K562 (cell line): ENCODE results near the gene RAI14. TPM values are rescaled to one million over a fixed set of nuclear protein-coding genes. Genes with fewer than 3 reads are reported as not detected.

Experiments
- ARNT ChIP-seq, 2 experiments: fragments of 450-650 bp; IDR thresholded peaks; 2 replicates each; pipeline ENCODE4 v1.6.1; 2016; ENCODE audit warnings: mild to moderate bottlenecking in 1 of 2
- DIDO1 ChIP-seq: fragments of 450-650 bp; IDR thresholded peaks from 2 replicates; pipeline ENCODE4 v1.6.1; 2016; ENCODE audit warnings: low read depth, missing biosample characterization, missing genetic modification characterization
- EGR1 ChIP-seq: fragments of 450-650 bp; conservative IDR thresholded peaks from 2 replicates; pipeline ENCODE4 v1.6.1; 2017; ENCODE audit warnings: mild to moderate bottlenecking
- EP300 ChIP-seq: IDR thresholded peaks from 2 replicates; pipeline ENCODE4 v1.6.1; 2012; ENCODE audit warnings: low read length, improper control_type of control experiment
- FOS ChIP-seq: IDR thresholded peaks from 3 replicates; pipeline ENCODE4 v1.6.1; 2011; ENCODE audit not compliant: insufficient read length; ENCODE audit errors: extremely low read depth
- FOSL1 ChIP-seq: fragments of 200-800 bp; sonication (Bioruptor generic); conservative IDR thresholded peaks from 2 replicates; pipeline ENCODE4 v1.6.1; 2016; ENCODE audit warnings: missing genetic modification characterization, missing compliant biosample characterization
- HNRNPUL1 ChIP-seq: fragments of 200-400 bp; formaldehyde crosslinking; IDR thresholded peaks from 2 replicates; pipeline ENCODE4 v1.6.1; 2017; ENCODE audit warnings: low read length
- KLF10 ChIP-seq: fragments of 250-450 bp; sonication (Bioruptor Pico); IDR thresholded peaks from 2 replicates; pipeline ENCODE4 v1.6.1; 2021; ENCODE audit warnings: matching md5 sums
- MAFK ChIP-seq: IDR thresholded peaks from 2 replicates; pipeline ENCODE4 v1.6.1; 2011; ENCODE audit warnings: low read length, improper control_type of control experiment
- MBD2 ChIP-seq: sonication (generic); IDR thresholded peaks from 2 replicates; pipeline ENCODE4 v1.6.1; 2016; ENCODE audit warnings: low read depth, borderline replicate concordance
- MTA3 ChIP-seq: fragments of 450-650 bp; formaldehyde crosslinking; IDR thresholded peaks from 2 replicates; pipeline ENCODE4 v1.6.1; 2017; ENCODE audit warnings: mild to moderate bottlenecking, borderline replicate concordance
- NFIX ChIP-seq: fragments of 250-450 bp; sonication (Bioruptor Pico); IDR thresholded peaks from 2 replicates; pipeline ENCODE4 v1.4.0; 2020; ENCODE audit warnings: low read depth, mild to moderate bottlenecking, moderate library complexity
- NR2C2 ChIP-seq, 2 experiments: fragments of 200-800 bp in 1 of 2; sonication (Bioruptor generic) in 1 of 2; sonication (generic) in 1 of 2; formaldehyde crosslinking in 1 of 2; IDR thresholded peaks; 2 replicates each; pipeline versions ENCODE4 v1.6.1 to v1.8.0; 2016 to 2022; ENCODE audit warnings: mild to moderate bottlenecking in 1 of 2, missing compliant biosample characterization in 1 of 2, missing genetic modification characterization in 1 of 2, missing genetic modification reagents in 1 of 2
- NR3C1 ChIP-seq: sonication (generic); formaldehyde crosslinking; IDR thresholded peaks from 2 replicates; pipeline ENCODE4 v1.8.1; 2022; ENCODE audit warnings: missing genetic modification reagents
- NR4A1 ChIP-seq, 2 experiments: fragments of 250-450 bp in 1 of 2; fragments of 450-650 bp in 1 of 2; sonication (Bioruptor Pico) in 1 of 2; IDR thresholded peaks; 2 replicates each; pipeline versions ENCODE4 v1.4.0 to v1.6.1; 2016 to 2020; ENCODE audit warnings: mild to moderate bottlenecking in 2 of 2, missing compliant biosample characterization in 1 of 2, missing genetic modification characterization in 1 of 2, moderate library complexity in 1 of 2
- NUFIP1 ChIP-seq: fragments of 450-650 bp; IDR thresholded peaks from 2 replicates; pipeline ENCODE4 v1.6.1; 2018; ENCODE audit not compliant: partially characterized antibody
- POLR2B ChIP-seq: fragments of 450-650 bp; IDR thresholded peaks from 2 replicates; pipeline ENCODE4 v1.6.1; 2018; ENCODE audit warnings: low read depth; ENCODE audit not compliant: partially characterized antibody
- PURB ChIP-seq: sonication (generic); formaldehyde crosslinking; IDR thresholded peaks from 2 replicates; pipeline ENCODE4 v1.9.0; 2021; ENCODE audit warnings: low read depth, mild to moderate bottlenecking, missing genetic modification reagents
- SMAD2 ChIP-seq: fragments of 150-350 bp; IDR thresholded peaks from 2 replicates; pipeline ENCODE4 v1.6.1; 2014; ENCODE audit warnings: low read depth, mild to moderate bottlenecking, low read length
- SMAD4 ChIP-seq: fragments of 250-450 bp; sonication (Bioruptor Pico); conservative IDR thresholded peaks from 2 replicates; pipeline ENCODE4 v1.8.0; 2021; ENCODE audit warnings: inconsistent platforms, mild to moderate bottlenecking, moderate library complexity
- SRSF3 ChIP-seq: fragments of 200-400 bp; formaldehyde crosslinking; IDR thresholded peaks from 2 replicates; pipeline ENCODE4 v1.6.1; 2016; ENCODE audit warnings: mild to moderate bottlenecking, low read length, moderate library complexity; ENCODE audit not compliant: insufficient read depth
- THRAP3 ChIP-seq: fragments of 450-650 bp; IDR thresholded peaks from 2 replicates; pipeline ENCODE4 v1.6.1; 2016; ENCODE audit warnings: mild to moderate bottlenecking, inconsistent platforms, borderline replicate concordance
- TRIM24 ChIP-seq, 2 experiments: fragments of 450-650 bp; IDR thresholded peaks; 2 replicates each; pipeline ENCODE4 v1.6.1; 2016
- ZFP30 ChIP-seq: fragments of 250-450 bp; sonication (Bioruptor Pico); IDR thresholded peaks from 2 replicates; pipeline ENCODE4 v1.8.0; 2022; ENCODE audit warnings: moderate library complexity, mild to moderate bottlenecking, inconsistent platforms, borderline replicate concordance
- ZFX ChIP-seq: sonication (generic); formaldehyde crosslinking; IDR thresholded peaks from 2 replicates; pipeline ENCODE4 v1.8.0; 2022; ENCODE audit warnings: mild to moderate bottlenecking, missing genetic modification reagents, moderate library complexity
- polyA plus RNA-seq, 8 experiments: library from polyadenylated mRNA; depleted of rRNA in 4 of 8; stranded (reverse) in 5 of 8; unstranded in 3 of 8; fragments of >200 nt; fragmentation: Nextera tagmentation in 2 of 8; fragmentation: Illumina TruSeq in 1 of 8; extraction: Ambion mirVana in 2 of 8; extraction: Trizol in 1 of 8; gene quantifications; 2 replicates each; pipeline versions ENCODE4 v1.2.1 to v1.2.3, GENCODE V29; 2011 to 2014; ENCODE audit warnings: inconsistent platforms in 1 of 8, missing spikeins in 1 of 8
- total RNA-seq, 7 experiments: library from RNA; depleted of rRNA in 6 of 7; stranded (reverse); fragments of >200 nt in 6 of 7; fragmentation: Illumina TruSeq in 2 of 7; extraction: Trizol in 2 of 7; gene quantifications; 2 replicates each; pipeline versions ENCODE4 v1.2.1 to v1.2.3, GENCODE V29; 2011 to 2021; ENCODE audit warnings: low replicate concordance in 1 of 7
- TF ChIP-seq, protein P1 (sequence below): fragments of 450-650 bp; IDR thresholded peaks from 2 replicates; pipeline ENCODE4 v1.6.1; 2018; ENCODE audit warnings: mild to moderate bottlenecking, low read depth; ENCODE audit not compliant: partially characterized antibody
- TF ChIP-seq, protein P2 (sequence below): fragments of 250-450 bp; sonication (Bioruptor Pico); IDR thresholded peaks from 2 replicates; pipeline ENCODE4 v1.5.0; 2020; ENCODE audit warnings: mild to moderate bottlenecking, borderline replicate concordance

The RAI14 gene
- total and polyA plus RNA-seq, 9 of the 15 experiments (the other 6 are each of a cell fraction or from before 2014, with no cell fraction given) = 11.3 to 82.5 (median 34.8) TPM

DNA sequence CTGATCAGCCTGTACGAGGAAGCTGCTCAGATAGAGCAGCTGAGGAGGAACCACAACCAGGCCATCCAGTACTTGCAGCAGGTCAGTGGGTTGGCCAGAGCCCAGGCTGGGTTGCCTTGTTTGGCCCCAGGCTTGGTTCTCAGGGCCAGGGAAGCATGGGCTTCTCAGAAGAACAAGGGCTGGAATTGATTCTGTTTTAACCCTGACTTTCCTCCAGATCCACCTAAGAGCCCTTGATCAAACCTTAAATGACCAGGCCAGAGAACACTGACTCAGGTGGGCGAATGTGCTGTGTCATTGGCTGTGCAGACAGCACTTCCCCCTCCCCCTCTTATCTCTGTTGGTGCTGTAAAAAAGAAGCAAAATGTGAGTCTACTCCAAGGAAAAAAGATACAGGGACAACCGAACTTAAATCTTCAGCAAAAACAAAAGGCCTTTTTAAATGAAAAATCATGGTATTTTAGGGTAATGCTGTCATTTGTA, 210.9 kb downstream of the RAI14 start (continued):
- no peak for TF ChIP-seq NR3C1
- TF ChIP-seq NR4A1 (CRISPR knock-in tag; IDR thresholded peaks at IDR 0.05) = no peak
- TF ChIP-seq NR4A1 (tag; IDR thresholded peaks at IDR 0.05) = no peak; the same call in 1 of the 2 replicates
- peak; percentile 34; the same call in 1 of the 2 replicates for TF ChIP-seq MBD2
- TF ChIP-seq NR2C2 (CRISPR knock-in tag; IDR thresholded peaks at IDR 0.05) = no peak
- peak; percentile 69 for TF ChIP-seq NR2C2 (tag; IDR thresholded peaks at IDR 0.05)
- TF ChIP-seq TRIM24 (IDR thresholded peaks at IDR 0.05) = peak; percentile 73 to 78; a peak in 3 of 4 replicates
- peak; percentile 80 for TF ChIP-seq EGR1
- TF ChIP-seq KLF10 (CRISPR knock-in tag) = no peak
- 0 out of 2 replicates have a peak, but pooled peaks have one; percentile 60 for TF ChIP-seq FOSL1 (tag)
- TF ChIP-seq MTA3 = peak; percentile 84; the same call in 1 of the 2 replicates
- TF ChIP-seq ZFP30 = no peak
- TF ChIP-seq, protein P1, sequence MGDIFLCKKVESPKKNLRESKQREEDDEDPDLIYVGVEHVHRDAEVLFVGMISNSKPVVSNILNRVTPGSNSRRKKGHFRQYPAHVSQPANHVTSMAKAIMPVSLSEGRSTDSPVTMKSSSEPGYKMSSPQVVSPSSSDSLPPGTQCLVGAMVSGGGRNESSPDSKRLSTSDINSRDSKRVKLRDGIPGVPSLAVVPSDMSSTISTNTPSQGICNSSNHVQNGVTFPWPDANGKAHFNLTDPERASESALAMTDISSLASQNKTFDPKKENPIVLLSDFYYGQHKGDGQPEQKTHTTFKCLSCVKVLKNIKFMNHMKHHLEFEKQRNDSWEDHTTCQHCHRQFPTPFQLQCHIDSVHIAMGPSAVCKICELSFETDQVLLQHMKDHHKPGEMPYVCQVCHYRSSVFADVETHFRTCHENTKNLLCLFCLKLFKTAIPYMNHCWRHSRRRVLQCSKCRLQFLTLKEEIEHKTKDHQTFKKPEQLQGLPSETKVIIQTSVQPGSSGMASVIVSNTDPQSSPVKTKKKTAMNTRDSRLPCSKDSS = no peak
- no peak for TF ChIP-seq SMAD2
- TF ChIP-seq SRSF3 = no peak
- TF ChIP-seq NUFIP1 = no peak
- no peak for TF ChIP-seq FOS
- TF ChIP-seq MAFK = peak; percentile 95
- TF ChIP-seq ARNT (IDR thresholded peaks at IDR 0.05) = no peak; a peak in 1 of 4 replicates
- TF ChIP-seq, protein P2, sequence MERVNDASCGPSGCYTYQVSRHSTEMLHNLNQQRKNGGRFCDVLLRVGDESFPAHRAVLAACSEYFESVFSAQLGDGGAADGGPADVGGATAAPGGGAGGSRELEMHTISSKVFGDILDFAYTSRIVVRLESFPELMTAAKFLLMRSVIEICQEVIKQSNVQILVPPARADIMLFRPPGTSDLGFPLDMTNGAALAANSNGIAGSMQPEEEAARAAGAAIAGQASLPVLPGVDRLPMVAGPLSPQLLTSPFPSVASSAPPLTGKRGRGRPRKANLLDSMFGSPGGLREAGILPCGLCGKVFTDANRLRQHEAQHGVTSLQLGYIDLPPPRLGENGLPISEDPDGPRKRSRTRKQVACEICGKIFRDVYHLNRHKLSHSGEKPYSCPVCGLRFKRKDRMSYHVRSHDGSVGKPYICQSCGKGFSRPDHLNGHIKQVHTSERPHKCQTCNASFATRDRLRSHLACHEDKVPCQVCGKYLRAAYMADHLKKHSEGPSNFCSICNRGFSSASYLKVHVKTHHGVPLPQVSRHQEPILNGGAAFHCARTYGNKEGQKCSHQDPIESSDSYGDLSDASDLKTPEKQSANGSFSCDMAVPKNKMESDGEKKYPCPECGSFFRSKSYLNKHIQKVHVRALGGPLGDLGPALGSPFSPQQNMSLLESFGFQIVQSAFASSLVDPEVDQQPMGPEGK = no peak
- peak; percentile 62; the same call in 1 of the 2 replicates for TF ChIP-seq THRAP3
- TF ChIP-seq SMAD4 (CRISPR knock-in tag) = peak; percentile 87
- peak; percentile 77 for TF ChIP-seq ZFX
- peak; percentile 55 for TF ChIP-seq POLR2B
- peak; percentile 87 for TF ChIP-seq EP300
- no peak for TF ChIP-seq PURB
- no peak for TF ChIP-seq NFIX
- TF ChIP-seq HNRNPUL1 = no peak
- TF ChIP-seq DIDO1 (tag) = 0 out of 2 replicates have a peak, but pooled peaks have one; percentile 14
